Upper lobe of left lung (tissue), 6 donors: ENCODE results near the gene DENND5A. TPM values are rescaled to one million over a fixed set of nuclear protein-coding genes. Genes with fewer than 3 reads are reported as not detected.
"Not testable (repeated sequence)": the region's sequence is repeated elsewhere in the genome, so short reads cannot be mapped to it uniquely, and the experiment has no call there.

ENCODE experiments used
- ATAC-seq, 2 donors: fragments of 200-7000 bp; cut with Tn5 transposase; one replicate each; pipeline ENCODE4 v1.9.1; 2022; ENCODE audit warnings: mild to moderate bottlenecking in 2 of 2, moderate library complexity in 2 of 2; ENCODE audit not compliant: low FRiP score in 2 of 2
- DNase-seq, 2 donors: peaks; one replicate each; pipeline ENCODE4 v3.0.0-alpha.2; 2019 to 2020
- H3K27ac ChIP-seq, 4 donors: fragments of 200-600 bp; sonication (generic); one replicate each; pipeline ENCODE4 v1.5.1; 2016 to 2019
- H3K27me3 ChIP-seq, 4 donors: fragments of 200-600 bp; sonication (generic); one replicate each; pipeline ENCODE4 v1.5.1; 2017 to 2019
- H3K36me3 ChIP-seq, 4 donors: fragments of 200-600 bp; sonication (generic); one replicate each; pipeline ENCODE4 v1.5.1; 2016 to 2019
- H3K4me1 ChIP-seq, 4 donors: fragments of 200-600 bp; sonication (generic); one replicate each; pipeline ENCODE4 v1.5.1; 2018 to 2019
- H3K4me3 ChIP-seq, 4 donors: fragments of 200-600 bp; sonication (generic); one replicate each; pipeline ENCODE4 v1.5.1; 2017 to 2019; ENCODE audit warnings: mild to moderate bottlenecking in 2 of 4, moderate library complexity in 1 of 4
- H3K9me3 ChIP-seq, 4 donors: fragments of 200-600 bp; sonication (generic); one replicate each; pipeline ENCODE4 v1.5.1; 2018 to 2019
- CTCF ChIP-seq, 6 experiments: fragments of 450-650 bp in 4 of 6; fragments of 200-600 bp in 2 of 6; sonication (generic) in 2 of 6; IDR thresholded peaks; one replicate each; pipeline ENCODE4 v1.5.1; 2016 to 2019; ENCODE audit warnings: antibody characterized with exemption in 6 of 6
- EP300 ChIP-seq, 4 donors: sonication (generic); formaldehyde crosslinking; IDR thresholded peaks; one replicate each; pipeline ENCODE4 v1.5.1; 2017; ENCODE audit warnings: antibody characterized with exemption in 4 of 4, control low read depth in 2 of 4
- POLR2A ChIP-seq, 4 donors: fragments of 450-650 bp; IDR thresholded peaks; one replicate each; pipeline ENCODE4 v1.5.1; 2016 to 2017; ENCODE audit warnings: antibody characterized with exemption in 4 of 4, mild to moderate bottlenecking in 2 of 4
- POLR2AphosphoS5 ChIP-seq, 2 donors: sonication (generic); formaldehyde crosslinking; IDR thresholded peaks; one replicate each; pipeline ENCODE4 v1.5.1; 2017; ENCODE audit warnings: antibody characterized with exemption in 2 of 2
- WGBS, 2 donors: methylation state at CpG; one replicate each; pipeline ENCODE4 v1.1.5; 2017 to 2018; 5-methylcytosine and 5-hydroxymethylcytosine counted together
- total RNA-seq, 6 donors: library from RNA; depleted of rRNA in 4 of 6; stranded (reverse); fragments of >200 nt in 4 of 6; gene quantifications; one replicate each; pipeline versions ENCODE4 v1.1.0 to v1.2.1, GENCODE V29; 2016 to 2021
- donor health status: DM: no; HTN: no; CAD: no; lungs with moderate emphysema.
- donor health status: DM: no; HTN: yes; CAD: no; lungs with severe emphysema.

DENND5A gene
- total RNA-seq, 6 donors from 2014 or later = 84.4 to 159 (median 98.8) TPM

GRCh38 chr11:9264316-9265210, 587 bp downstream of the DENND5A start:
- 0% methylated on average over 15 to 24 of the region's 76 CpGs for WGBS, 2 donors
- H3K4me1 ChIP-seq = peaks cover 4 to 37% (median 12%) of the 10 kb centered on the region in 4 donors
- ATAC-seq = peak; percentile 76 to 91

GRCh38 chr11:9263840-9264315, 1.3 kb downstream of the DENND5A start:
- no peaks in the 10 kb centered on the region for H3K27me3 ChIP-seq
- no peak for TF ChIP-seq CTCF (IDR thresholded peaks at IDR 0.05)
- WGBS, 2 donors = 10 to 11% methylated on average over 9 of the region's 9 CpGs
- H3K36me3 ChIP-seq = no peaks in the 10 kb centered on the region
- ATAC-seq (peak; percentile 13 to 31), DNase-seq (no peak)
- peaks cover 5 to 37% (median 12%) of the 10 kb centered on the region in 4 donors for H3K4me1 ChIP-seq
- H3K4me3 ChIP-seq = peak overlapping the region; percentile 59 to 90 (median 84)
- no peaks in the 10 kb centered on the region for H3K9me3 ChIP-seq
- peak overlapping the region; percentile 95 to 98 (median 98) for H3K27ac ChIP-seq

More at GRCh38 chr11:9264316-9265210, 587 bp downstream of the DENND5A start:
- H3K36me3 ChIP-seq = no peaks in the 10 kb centered on the region
- peak; percentile 78 to 91 for DNase-seq
- H3K27me3 ChIP-seq = no peaks in the 10 kb centered on the region
- H3K9me3 ChIP-seq = no peaks in the 10 kb centered on the region
- H3K4me3 ChIP-seq = peak overlapping the region; percentile 59 to 90 (median 84)
- TF ChIP-seq CTCF (IDR thresholded peaks at IDR 0.05) (no peak), POLR2A (IDR thresholded peaks at IDR 0.05) (peak in 2 of 4 donors; percentile 46 to 71), POLR2AphosphoS5 (IDR thresholded peaks at IDR 0.05) (peak in 1 of 2 donors; percentile 30), EP300 (IDR thresholded peaks at IDR 0.05) (no peak)
- peak overlapping the region; percentile 95 to 98 (median 98) for H3K27ac ChIP-seq

- not testable (repeated sequence) for H3K4me3 ChIP-seq, H3K9me3 ChIP-seq, H3K36me3 ChIP-seq, H3K27me3 ChIP-seq, ATAC-seq, H3K27ac ChIP-seq
- WGBS, 2 donors = 69 to 73% methylated on average over 2 of the region's 2 CpGs
- peaks cover 5 to 30% (median 11%) of the 10 kb centered on the region in 4 donors for H3K4me1 ChIP-seq
- peak in 1 of 2 donors; percentile 11 for DNase-seq
These were observed 4.4 kb downstream of the DENND5A start for GRCh38 chr11:9260838-9261146.

DNA sequence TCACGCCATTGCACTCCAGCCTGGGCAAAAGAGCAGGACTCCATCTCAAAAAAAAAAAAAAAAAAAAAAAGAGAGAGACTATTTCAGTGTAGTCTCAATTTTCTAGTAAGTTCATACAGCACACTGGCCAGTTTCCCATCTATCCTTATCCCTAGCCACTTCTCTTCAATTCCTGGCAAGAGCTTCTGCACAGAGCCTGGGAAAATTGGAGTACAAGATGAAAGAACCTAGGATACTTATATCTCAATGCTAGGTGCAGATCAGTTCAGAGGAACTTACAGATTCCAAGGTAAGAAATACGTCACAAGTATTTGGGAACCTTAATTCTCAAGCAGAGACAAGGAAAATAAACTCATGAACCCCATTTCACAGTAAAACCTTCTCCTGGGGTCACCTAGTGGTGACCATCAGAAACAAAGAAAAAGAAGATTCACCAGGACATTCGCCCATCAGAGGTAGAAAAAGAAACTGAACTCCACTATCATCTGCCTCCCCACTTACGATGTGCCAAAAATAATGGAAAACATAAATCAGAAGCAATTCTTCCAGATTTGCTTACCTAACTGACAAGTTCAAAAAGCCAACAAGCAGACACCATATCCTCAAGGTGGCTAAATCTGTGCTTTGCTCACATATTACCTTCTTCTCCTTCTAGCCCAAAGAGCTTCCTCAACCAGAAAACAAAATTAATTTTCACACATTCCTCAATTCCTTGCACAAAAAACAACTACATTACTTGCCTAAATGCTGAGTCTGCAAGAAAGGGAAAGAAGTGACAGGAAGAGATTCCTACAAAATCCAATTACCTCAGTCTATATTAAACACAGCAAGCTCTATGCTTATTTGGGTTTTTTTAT, 4.9 kb downstream of the DENND5A start:
- TF ChIP-seq POLR2A (IDR thresholded peaks at IDR 0.05) (no peak), POLR2AphosphoS5 (IDR thresholded peaks at IDR 0.05) (no peak), EP300 (IDR thresholded peaks at IDR 0.05) (no peak), CTCF (IDR thresholded peaks at IDR 0.05) (no peak)
- DNase-seq (no peak), ATAC-seq (no peak)
- Histone ChIP-seq H3K27me3 (no peaks in the 10 kb centered on the region), H3K4me1 (peaks cover 5 to 26% (median 8%) of the 10 kb centered on the region in 4 donors), H3K36me3 (peaks cover 0 to 3% (median under 1%) of the 10 kb centered on the region in 4 donors), H3K4me3 (no peak overlapping the region), H3K27ac (no peak overlapping the region), H3K9me3 (no peaks in the 10 kb centered on the region)
- 69 to 79% methylated on average over 4 of the region's 4 CpGs for WGBS, 2 donors

- peaks cover 5 to 25% (median 11%) of the 10 kb centered on the region in 4 donors for H3K4me1 ChIP-seq
- not testable (repeated sequence) for H3K4me3 ChIP-seq, H3K27me3 ChIP-seq, H3K36me3 ChIP-seq, DNase-seq, ATAC-seq, H3K27ac ChIP-seq, H3K9me3 ChIP-seq
- WGBS, 2 donors = 94 to 96% methylated on average over 4 of the region's 4 CpGs
These were observed 6.9 kb downstream of the DENND5A start for GRCh38 chr11:9258279-9258678.
